Fibroblast of lung (primary cell): ENCODE results near the gene TMEM52. TPM values are rescaled to one million over a fixed set of nuclear protein-coding genes. Genes with fewer than 3 reads are reported as not detected.

ENCODE experiments used
- DNase-seq, 2 donors: peaks; one replicate each; pipeline versions ENCODE4 v3.0.0 to v3.0.0-alpha.2; 2010; ENCODE audit warnings: low read depth in 2 of 2
- H2AFZ ChIP-seq: 2 replicates; pipeline ENCODE4 v1.5.1; 2012; ENCODE audit warnings: low read length, control low read depth, inconsistent platforms
- H3K27ac ChIP-seq: 2 replicates; pipeline ENCODE4 v1.5.1; 2011; ENCODE audit warnings: low read length, control low read depth; ENCODE audit not compliant: insufficient read depth
- H3K27me3 ChIP-seq: 2 replicates; pipeline ENCODE4 v1.5.1; 2011; ENCODE audit warnings: mild to moderate bottlenecking, low read length; ENCODE audit not compliant: control insufficient read depth, insufficient read depth
- H3K36me3 ChIP-seq: 2 replicates; pipeline ENCODE4 v1.5.1; 2011; ENCODE audit warnings: low read length; ENCODE audit not compliant: control insufficient read depth, insufficient read depth
- H3K4me1 ChIP-seq: 2 replicates; pipeline ENCODE4 v1.5.1; 2011; ENCODE audit warnings: low read length; ENCODE audit not compliant: control insufficient read depth, insufficient read depth; ENCODE audit errors: extremely low read depth
- H3K4me2 ChIP-seq: 2 replicates; pipeline ENCODE4 v1.5.1; 2011; ENCODE audit warnings: low read length, control low read depth; ENCODE audit not compliant: insufficient read depth; ENCODE audit errors: extremely low read depth
- H3K4me3 ChIP-seq, 4 experiments: fragments of 200-600 bp in 1 of 4; sonication (generic) in 1 of 4; replicated peaks in 1 of 4; 2 replicates each; pipeline ENCODE4 v1.5.1; 2011 to 2016; ENCODE audit warnings: low read length in 4 of 4, low read depth in 3 of 4, mild to moderate bottlenecking in 3 of 4, control low read depth in 2 of 4, inconsistent platforms in 1 of 4, mixed read lengths in 1 of 4; ENCODE audit not compliant: insufficient read depth in 1 of 4; ENCODE audit errors: control extremely low read depth in 1 of 4
- H3K79me2 ChIP-seq: 2 replicates; pipeline ENCODE4 v1.5.1; 2012; ENCODE audit warnings: mild to moderate bottlenecking, low read length, inconsistent platforms; ENCODE audit not compliant: control insufficient read depth, insufficient read depth
- H3K9ac ChIP-seq: 2 replicates; pipeline ENCODE4 v1.5.1; 2011; ENCODE audit warnings: mild to moderate bottlenecking, low read length, control low read depth; ENCODE audit not compliant: insufficient read depth
- H3K9me3 ChIP-seq: 2 replicates; pipeline ENCODE4 v1.5.1; 2012; ENCODE audit warnings: low read depth, low read length; ENCODE audit not compliant: control insufficient read depth, insufficient read depth
- H4K20me1 ChIP-seq: 2 replicates; pipeline ENCODE4 v1.5.1; 2011; ENCODE audit warnings: low read length; ENCODE audit not compliant: control insufficient read depth, insufficient read depth; ENCODE audit errors: extremely low read depth
- EZH2 ChIP-seq: IDR thresholded peaks from 2 replicates; pipeline ENCODE4 v1.5.1; 2012; ENCODE audit warnings: low read length, control low read depth, mild to moderate bottlenecking; ENCODE audit errors: missing control alignments
- polyA plus RNA-seq, 2 donors: library from polyadenylated mRNA; depleted of rRNA in 1 of 2; stranded (reverse) in 1 of 2; unstranded in 1 of 2; fragments of >200 nt; gene quantifications; 2 replicates each; pipeline ENCODE4 v1.2.1, GENCODE V29; 2011 to 2012; ENCODE audit warnings: missing spikeins in 1 of 2
- total RNA-seq: library from RNA; depleted of rRNA; stranded (reverse); fragments of >200 nt; gene quantifications from 2 replicates; pipeline ENCODE4 v1.2.1, GENCODE V29; 2014
- TF ChIP-seq, protein P1 (sequence below), 2 donors: IDR thresholded peaks in 1 of 2; conservative IDR thresholded peaks in 1 of 2; 1 replicate in 1 of 2; 2 replicates in 1 of 2; pipeline ENCODE4 v1.5.1; 2011 to 2012; ENCODE audit warnings: low read length in 2 of 2, control low read depth in 1 of 2, inconsistent platforms in 1 of 2, low read depth in 1 of 2, mild to moderate bottlenecking in 1 of 2

Gene TMEM52
- total and polyA plus RNA-seq, 2 donors (not counting 1 experiment from before 2014, with no cell fraction given), result 0.17 to 0.42 TPM

DNA sequence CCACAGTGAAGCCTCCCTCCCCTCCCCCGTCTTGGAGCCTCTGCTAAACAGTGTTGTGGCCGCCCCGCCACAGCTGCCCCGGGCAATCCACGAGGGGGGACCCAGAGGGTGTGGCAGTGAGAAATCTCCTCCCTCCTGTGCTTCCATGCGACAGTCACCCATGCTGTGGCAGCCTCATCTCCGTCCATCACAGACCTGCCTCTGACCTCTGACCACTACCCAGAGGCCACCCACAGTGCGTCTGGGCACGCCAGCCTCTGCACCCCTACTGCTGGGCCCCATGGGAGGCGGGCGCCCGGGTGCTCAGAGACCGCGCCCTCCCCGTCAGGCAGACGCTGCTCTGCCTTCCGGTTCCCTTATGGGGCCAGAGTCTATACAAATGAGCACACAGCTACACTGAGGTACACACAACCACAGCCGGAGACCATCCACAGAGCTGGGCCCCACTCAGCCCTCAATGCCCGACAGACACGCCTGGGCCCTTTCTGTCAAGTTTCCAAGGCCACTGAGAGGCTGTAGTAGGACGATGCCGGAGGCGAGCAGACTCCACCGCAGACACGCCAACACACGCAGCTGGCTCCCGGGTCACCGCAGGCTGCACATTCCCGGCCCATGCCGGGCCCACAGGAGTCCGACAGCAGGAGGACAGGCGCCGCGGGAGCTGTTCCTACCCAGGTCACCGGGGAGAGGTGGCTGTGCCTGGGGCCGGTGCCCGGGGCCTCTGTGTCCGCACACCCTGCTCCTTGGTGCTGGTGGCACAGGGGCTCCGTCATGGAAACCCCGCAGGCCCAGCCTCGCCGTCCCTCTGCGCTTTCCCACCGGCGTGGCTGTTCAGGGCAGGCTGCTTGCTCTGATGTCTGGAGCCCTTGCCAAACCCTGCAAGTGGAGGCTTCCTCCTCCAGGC, 23.9 kb upstream of the TMEM52 start:
- no peak for DNase-seq
- TF ChIP-seq, protein P1, sequence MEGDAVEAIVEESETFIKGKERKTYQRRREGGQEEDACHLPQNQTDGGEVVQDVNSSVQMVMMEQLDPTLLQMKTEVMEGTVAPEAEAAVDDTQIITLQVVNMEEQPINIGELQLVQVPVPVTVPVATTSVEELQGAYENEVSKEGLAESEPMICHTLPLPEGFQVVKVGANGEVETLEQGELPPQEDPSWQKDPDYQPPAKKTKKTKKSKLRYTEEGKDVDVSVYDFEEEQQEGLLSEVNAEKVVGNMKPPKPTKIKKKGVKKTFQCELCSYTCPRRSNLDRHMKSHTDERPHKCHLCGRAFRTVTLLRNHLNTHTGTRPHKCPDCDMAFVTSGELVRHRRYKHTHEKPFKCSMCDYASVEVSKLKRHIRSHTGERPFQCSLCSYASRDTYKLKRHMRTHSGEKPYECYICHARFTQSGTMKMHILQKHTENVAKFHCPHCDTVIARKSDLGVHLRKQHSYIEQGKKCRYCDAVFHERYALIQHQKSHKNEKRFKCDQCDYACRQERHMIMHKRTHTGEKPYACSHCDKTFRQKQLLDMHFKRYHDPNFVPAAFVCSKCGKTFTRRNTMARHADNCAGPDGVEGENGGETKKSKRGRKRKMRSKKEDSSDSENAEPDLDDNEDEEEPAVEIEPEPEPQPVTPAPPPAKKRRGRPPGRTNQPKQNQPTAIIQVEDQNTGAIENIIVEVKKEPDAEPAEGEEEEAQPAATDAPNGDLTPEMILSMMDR (conservative IDR thresholded peaks at IDR 0.05 in 1 of 2, IDR thresholded peaks at IDR 0.05 in 1 of 2; ENCODE audit: low read depth in 1 of 2, low read length in 2 of 2), result no peak
- no peak for TF ChIP-seq EZH2
- H3K4me1 ChIP-seq, result no peaks in the 10 kb centered on the region
- no peaks in the 10 kb centered on the region for H3K9me3 ChIP-seq
- no peak overlapping the region for H3K27ac ChIP-seq
- no peaks in the 10 kb centered on the region for H3K36me3 ChIP-seq
- no peak overlapping the region for H3K9ac ChIP-seq
- no peak overlapping the region for H2AFZ ChIP-seq
- H3K4me2 ChIP-seq, result no peak overlapping the region
- no peak overlapping the region for H3K4me3 ChIP-seq
- peaks cover 2% of the 10 kb centered on the region for H3K27me3 ChIP-seq
- H4K20me1 ChIP-seq, result no peaks in the 10 kb centered on the region
- H3K79me2 ChIP-seq, result no peaks in the 10 kb centered on the region

GRCh38 chr1:1941868-1942752, 23.0 kb upstream of the TMEM52 start:
- H3K4me1 ChIP-seq, result no peaks in the 10 kb centered on the region
- no peak overlapping the region for H3K9ac ChIP-seq
- DNase-seq, result no peak
- no peaks in the 10 kb centered on the region for H3K79me2 ChIP-seq
- no peak overlapping the region for H3K27ac ChIP-seq
- no peak for TF ChIP-seq EZH2
- TF ChIP-seq, protein P1 (conservative IDR thresholded peaks at IDR 0.05 in 1 of 2, IDR thresholded peaks at IDR 0.05 in 1 of 2; ENCODE audit: low read depth in 1 of 2, low read length in 2 of 2), result no peak
- H3K9me3 ChIP-seq, result no peaks in the 10 kb centered on the region
- H3K36me3 ChIP-seq, result no peaks in the 10 kb centered on the region
- no peak overlapping the region for H3K4me3 ChIP-seq
- H2AFZ ChIP-seq, result no peak overlapping the region
- H4K20me1 ChIP-seq, result no peaks in the 10 kb centered on the region
- H3K4me2 ChIP-seq, result no peak overlapping the region
- H3K27me3 ChIP-seq, result no peaks in the 10 kb centered on the region

DNA sequence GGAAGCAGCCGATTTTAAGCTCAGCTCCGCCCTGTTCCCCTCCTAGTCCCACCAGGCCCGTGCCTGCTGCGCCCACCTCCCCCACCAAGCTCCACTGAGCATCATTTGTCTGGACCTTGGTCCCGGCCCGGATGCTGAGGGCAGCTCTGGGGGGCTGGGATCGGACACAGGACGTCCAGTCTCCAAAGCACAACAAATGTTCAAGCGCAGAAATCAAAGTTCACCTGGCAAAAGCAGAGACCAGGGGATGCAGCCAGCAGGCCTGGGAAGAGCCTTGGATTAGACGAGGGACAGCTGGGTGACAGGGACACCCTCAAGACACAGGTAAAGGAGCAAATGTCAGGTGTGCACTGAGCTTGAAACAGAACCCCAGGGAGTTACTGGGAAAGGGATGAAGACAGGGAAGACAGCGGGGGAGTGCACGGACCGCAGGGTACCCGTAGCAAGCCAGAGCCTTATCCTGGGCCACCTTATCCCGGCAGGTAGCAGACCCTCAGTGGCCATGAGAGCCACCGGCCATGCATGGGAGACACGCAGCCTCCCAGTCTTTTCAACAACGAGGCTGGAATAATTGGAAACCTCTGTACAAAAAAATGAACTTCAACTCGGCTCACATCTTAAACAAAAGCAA, 22.2 kb upstream of the TMEM52 start:
- Histone ChIP-seq H3K4me1 (no peaks in the 10 kb centered on the region), H3K9me3 (no peaks in the 10 kb centered on the region), H3K27me3 (no peaks in the 10 kb centered on the region), H3K36me3 (no peaks in the 10 kb centered on the region), H4K20me1 (no peaks in the 10 kb centered on the region), H3K27ac (no peak overlapping the region), H3K79me2 (no peaks in the 10 kb centered on the region), H3K4me2 (no peak overlapping the region), H3K9ac (no peak overlapping the region), H3K4me3 (no peak overlapping the region), H2AFZ (no peak overlapping the region)
- DNase-seq, result no peak
- TF ChIP-seq EZH2, result no peak
- TF ChIP-seq, protein P1 (conservative IDR thresholded peaks at IDR 0.05 in 1 of 2, IDR thresholded peaks at IDR 0.05 in 1 of 2; ENCODE audit: low read depth in 1 of 2, low read length in 2 of 2), result no peak
